Measurements from ENCODE around the gene STK32C.

- TF ChIP-seq, protein P1, sequence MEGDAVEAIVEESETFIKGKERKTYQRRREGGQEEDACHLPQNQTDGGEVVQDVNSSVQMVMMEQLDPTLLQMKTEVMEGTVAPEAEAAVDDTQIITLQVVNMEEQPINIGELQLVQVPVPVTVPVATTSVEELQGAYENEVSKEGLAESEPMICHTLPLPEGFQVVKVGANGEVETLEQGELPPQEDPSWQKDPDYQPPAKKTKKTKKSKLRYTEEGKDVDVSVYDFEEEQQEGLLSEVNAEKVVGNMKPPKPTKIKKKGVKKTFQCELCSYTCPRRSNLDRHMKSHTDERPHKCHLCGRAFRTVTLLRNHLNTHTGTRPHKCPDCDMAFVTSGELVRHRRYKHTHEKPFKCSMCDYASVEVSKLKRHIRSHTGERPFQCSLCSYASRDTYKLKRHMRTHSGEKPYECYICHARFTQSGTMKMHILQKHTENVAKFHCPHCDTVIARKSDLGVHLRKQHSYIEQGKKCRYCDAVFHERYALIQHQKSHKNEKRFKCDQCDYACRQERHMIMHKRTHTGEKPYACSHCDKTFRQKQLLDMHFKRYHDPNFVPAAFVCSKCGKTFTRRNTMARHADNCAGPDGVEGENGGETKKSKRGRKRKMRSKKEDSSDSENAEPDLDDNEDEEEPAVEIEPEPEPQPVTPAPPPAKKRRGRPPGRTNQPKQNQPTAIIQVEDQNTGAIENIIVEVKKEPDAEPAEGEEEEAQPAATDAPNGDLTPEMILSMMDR (IDR thresholded peaks at IDR 0.05), result no peak
- no peak for TF ChIP-seq EZH2 (IDR thresholded peaks at IDR 0.05)
Observed at GRCh38 chr10:132350946-132351345, 43.2 kb upstream of the STK32C start.

Measured in neural progenitor cell (in vitro differentiated cells).